Upper lobe of right lung (tissue), 1 donor: ENCODE measurements around the gene ISM2. TPM values are rescaled to one million over a fixed set of nuclear protein-coding genes. Genes with fewer than 3 reads are reported as not detected.

Experiments
- total RNA-seq: library from RNA; stranded (reverse); fragmentation: NEBNext Ultra II Directional; extraction: Animal tissue kit (Norgen Biotek cat#: 25700); gene quantifications from one replicate; pipeline ENCODE4 v1.2.1, GENCODE V29; 2021
- donor health status: DM: no; HTN: yes; CAD: no; lungs with severe emphysema.

Gene ISM2
- total RNA-seq, 1 donor from 2014 or later, result not detected

Other genes with a start within 250 kb of the ISM2 start
- not detected for gene NGB, start 227.6 kb downstream of the ISM2 start, total RNA-seq
- 29.4 TPM for gene POMT2, start 177.9 kb downstream of the ISM2 start, total RNA-seq
- 9.8 TPM for gene GSTZ1, start 177.8 kb downstream of the ISM2 start, total RNA-seq
- gene TMED8, start 121.7 kb downstream of the ISM2 start, total RNA-seq, result 11.3 TPM
- 0.41 TPM for gene SAMD15, start 121.4 kb downstream of the ISM2 start, total RNA-seq
- gene NOXRED1, start 75.3 kb downstream of the ISM2 start, total RNA-seq, result 0.55 TPM
- gene VIPAS39, start 41.2 kb downstream of the ISM2 start, total RNA-seq, result 14.5 TPM
- 120 TPM for gene AHSA1, start 40.7 kb downstream of the ISM2 start, total RNA-seq
- 44.2 TPM for gene SPTLC2, start 117.8 kb upstream of the ISM2 start, total RNA-seq
- gene ALKBH1, start 209.2 kb upstream of the ISM2 start, total RNA-seq, result 11.6 TPM
- gene SLIRP, start 209.3 kb upstream of the ISM2 start, total RNA-seq, result 71.1 TPM